K562 (cell line): ENCODE measurements around the gene DCST1. TPM values are rescaled to one million over a fixed set of nuclear protein-coding genes. Genes with fewer than 3 reads are reported as not detected.
A peak's percentile ranks its signal among the peaks of the same experiment; 100 is the strongest.

ENCODE experiments used
- ATAC-seq: fragments of 200-7000 bp; cut with Tn5 transposase; 3 replicates; pipeline ENCODE4 v1.9.1; 2020; ENCODE audit warnings: moderate library complexity
- BruUV-seq: library from RNA; stranded (reverse); fragments of 400-500 nt; replicated peaks from 2 replicates; lab custom pipeline; 2021; lab: Mats Ljungman, UMichigan
- CTCF ChIA-PET: fragments of 300-600 bp; formaldehyde crosslinking; extraction: SDS; loops from one replicate; lab custom pipeline; 2021; ENCODE audit warnings: low intra/inter-chr PET ratio; lab: Yijun Ruan, JAX
- POLR2A ChIA-PET: fragments of 300-600, 350-650 bp; sonication (Branson Sonifier 250); formaldehyde crosslinking; extraction: SDS; loops from one replicate; lab custom pipeline; 2021; ENCODE audit warnings: antibody characterized with exemption, inconsistent platforms; lab: Yijun Ruan, JAX
- DNase-seq, 4 experiments: peaks; one replicate each; pipeline versions ENCODE4 v3.0.0 to v3.0.0-alpha.2; 2011 to 2018; ENCODE audit warnings: low spot score in 3 of 4, mixed read lengths in 3 of 4; ENCODE audit errors: extremely low read depth in 1 of 4
- FAIRE-seq: peaks from 2 replicates; lab custom pipeline; 2011; peaks lifted over from hg19 to GRCh38; lab: Jason Lieb, UNC
- H2AFZ ChIP-seq: 2 replicates; pipeline ENCODE4 v1.6.0; 2011; ENCODE audit warnings: low read depth, low read length, control low read depth, inconsistent platforms
- H3K27ac ChIP-seq: fragments of 200-600 bp; 3 replicates; pipeline ENCODE4 v1.8.0; 2011; ENCODE audit warnings: low read depth, mild to moderate bottlenecking, control low read depth, inconsistent platforms, low read length, moderate library complexity, mixed read lengths; ENCODE audit errors: extremely low read depth
- H3K27me3 ChIP-seq, 2 experiments: fragments of 300-600 bp in 1 of 2; 2 replicates in 1 of 2; 3 replicates in 1 of 2; pipeline versions ENCODE4 v1.6.0 to v1.8.0; 2011; ENCODE audit warnings: inconsistent platforms in 2 of 2, low read length in 2 of 2, mild to moderate bottlenecking in 1 of 2, mixed read lengths in 1 of 2, moderate library complexity in 1 of 2; ENCODE audit not compliant: control insufficient read depth in 2 of 2, insufficient read depth in 2 of 2
- H3K36me3 ChIP-seq: fragments of 300-600 bp; 3 replicates; pipeline ENCODE4 v1.8.0; 2011; ENCODE audit warnings: mild to moderate bottlenecking, low read length, inconsistent platforms; ENCODE audit not compliant: control insufficient read depth, insufficient read depth
- H3K4me1 ChIP-seq, 2 experiments: fragments of 200-600 bp in 1 of 2; replicated peaks in 1 of 2; 2 replicates in 1 of 2; 3 replicates in 1 of 2; pipeline versions ENCODE4 v1.5.1 to v1.8.0; 2011; ENCODE audit warnings: inconsistent platforms in 2 of 2, low read length in 2 of 2, mild to moderate bottlenecking in 1 of 2, mixed read lengths in 1 of 2, moderate library complexity in 1 of 2; ENCODE audit not compliant: control insufficient read depth in 2 of 2, insufficient read depth in 2 of 2
- H3K4me2 ChIP-seq: 2 replicates; pipeline ENCODE4 v1.6.1; 2011; ENCODE audit warnings: low read length, control low read depth, inconsistent platforms, mixed read lengths; ENCODE audit not compliant: insufficient read depth
- H3K4me3 ChIP-seq: fragments of 200-600 bp; sonication (generic), shearing (Covaris generic); 2 replicates; pipeline ENCODE4 v1.5.1; 2016; ENCODE audit warnings: control low read depth, inconsistent platforms
- H3K79me2 ChIP-seq: fragments of 200-600 bp; 3 replicates; pipeline ENCODE4 v1.8.0; 2011; ENCODE audit warnings: low read length, inconsistent platforms; ENCODE audit not compliant: control insufficient read depth, insufficient read depth
- H3K9ac ChIP-seq, 2 experiments: 2 replicates each; pipeline versions ENCODE4 v1.6.0 to v1.6.1; 2011; ENCODE audit warnings: low read depth in 2 of 2, low read length in 2 of 2, control low read depth in 1 of 2, inconsistent platforms in 1 of 2, mild to moderate bottlenecking in 1 of 2, mixed read lengths in 1 of 2; ENCODE audit not compliant: insufficient read depth in 1 of 2
- H3K9me1 ChIP-seq: one replicate; pipeline ENCODE4 v1.6.0; 2011; ENCODE audit warnings: inconsistent platforms, mild to moderate bottlenecking, low read length, moderate library complexity; ENCODE audit not compliant: control insufficient read depth, insufficient read depth
- H3K9me3 ChIP-seq: replicated peaks from 2 replicates; pipeline ENCODE4 v1.5.1; 2011; ENCODE audit warnings: low read depth, low read length, inconsistent platforms; ENCODE audit not compliant: control insufficient read depth, insufficient read depth
- H4K20me1 ChIP-seq: replicated peaks from 2 replicates; pipeline ENCODE4 v1.6.1; 2011; ENCODE audit warnings: low read length, inconsistent platforms, mixed read lengths; ENCODE audit not compliant: control insufficient read depth, insufficient read depth
- ARID1B ChIP-seq: fragments of 450-650 bp; IDR thresholded peaks from 2 replicates; pipeline ENCODE4 v1.6.1; 2016; ENCODE audit warnings: antibody characterized with exemption, mild to moderate bottlenecking, inconsistent platforms
- E2F5 ChIP-seq: sonication (generic); formaldehyde crosslinking; IDR thresholded peaks from 2 replicates; pipeline ENCODE4 v1.8.0; 2022; ENCODE audit warnings: mild to moderate bottlenecking, missing genetic modification reagents
- E2F6 ChIP-seq, 2 experiments: IDR thresholded peaks; 2 replicates each; pipeline ENCODE4 v1.6.1; 2011; ENCODE audit warnings: borderline replicate concordance in 1 of 2, control low read depth in 1 of 2, low read depth in 1 of 2, low read length in 1 of 2, mild to moderate bottlenecking in 1 of 2, mixed read lengths in 1 of 2, moderate library complexity in 1 of 2; ENCODE audit not compliant: insufficient read depth in 1 of 2, insufficient read length in 1 of 2, poor library complexity in 1 of 2, severe bottlenecking in 1 of 2; ENCODE audit errors: extremely low read depth in 1 of 2
- ELF1 ChIP-seq: fragments of 200-800 bp; sonication (Bioruptor generic); IDR thresholded peaks from 2 replicates; pipeline ENCODE4 v1.6.1; 2016; ENCODE audit warnings: missing genetic modification characterization, missing compliant biosample characterization
- FUS ChIP-seq: fragments of 200-400 bp; formaldehyde crosslinking; optimal IDR thresholded peaks from 2 replicates; pipeline ENCODE3; 2017; ENCODE audit warnings: low read depth, low read length
- GATA2 ChIP-seq: sonication (generic); formaldehyde crosslinking; IDR thresholded peaks from 2 replicates; pipeline ENCODE4 v1.4.0; 2020; ENCODE audit warnings: mild to moderate bottlenecking, missing genetic modification reagents
- KAT7 ChIP-seq: sonication (generic); formaldehyde crosslinking; IDR thresholded peaks from 2 replicates; pipeline ENCODE4 v1.8.0; 2022; ENCODE audit warnings: missing genetic modification reagents, mild to moderate bottlenecking, borderline replicate concordance
- NCOA6 ChIP-seq: fragments of 450-650 bp; IDR thresholded peaks from 2 replicates; pipeline ENCODE4 v1.6.1; 2017; ENCODE audit warnings: mild to moderate bottlenecking
- NFATC3 ChIP-seq: fragments of 450-650 bp; IDR thresholded peaks from 2 replicates; pipeline ENCODE4 v1.6.1; 2017; ENCODE audit warnings: mild to moderate bottlenecking
- PHB ChIP-seq: fragments of 250-450 bp; sonication (Bioruptor Pico); IDR thresholded peaks from 2 replicates; pipeline ENCODE4 v1.5.0; 2021
- POLR2AphosphoS5 ChIP-seq: IDR thresholded peaks from 2 replicates; pipeline ENCODE4 v1.6.1; 2011; ENCODE audit warnings: mild to moderate bottlenecking, low read depth, low read length, moderate library complexity; ENCODE audit not compliant: control insufficient read depth, insufficient read depth
- POLR3G ChIP-seq: IDR thresholded peaks from 2 replicates; pipeline ENCODE4 v1.6.1; 2011; ENCODE audit not compliant: insufficient read length, insufficient replicate concordance; ENCODE audit errors: extremely low read depth
- POU5F1 ChIP-seq: fragments of 150-350 bp; IDR thresholded peaks from 2 replicates; pipeline ENCODE4 v1.6.1; 2014; ENCODE audit warnings: borderline replicate concordance, low read length, low read depth, mild to moderate bottlenecking; ENCODE audit not compliant: partially characterized antibody
- SMAD3 ChIP-seq: fragments of 450-650 bp; formaldehyde crosslinking; conservative IDR thresholded peaks from 2 replicates; pipeline ENCODE4 v1.4.0; 2020; ENCODE audit warnings: mild to moderate bottlenecking
- ZNF274 ChIP-seq: IDR thresholded peaks from 2 replicates; pipeline ENCODE4 v1.6.1; 2011; ENCODE audit warnings: low read depth, mild to moderate bottlenecking, low read length, moderate library complexity, borderline replicate concordance
- WGBS: fragments of 100-300 bp; shearing (Covaris generic); methylation state at CpG from one replicate; pipeline ENCODE4 v1.1.6; 2016; ENCODE audit warnings: low coverage, mixed read lengths; ENCODE audit not compliant: insufficient coverage; ENCODE audit errors: missing lambda C conversion rate; 5-methylcytosine and 5-hydroxymethylcytosine counted together
- in situ Hi-C: fragments of 300-500 bp; cut with MboI; formaldehyde crosslinking; loops from 4 replicates; pipeline ENCODE4 v1.15.0; 2018; ENCODE audit warnings: inconsistent platforms, mixed read lengths
- intact Hi-C: fragments of 100-400 bp; cut with micrococcal nuclease; formaldehyde crosslinking; loops from 2 replicates; pipeline ENCODE4 v1.14.2; 2022
- polyA plus RNA-seq, 8 experiments: library from polyadenylated mRNA; depleted of rRNA in 4 of 8; stranded (reverse) in 5 of 8; unstranded in 3 of 8; fragments of >200 nt; fragmentation: Nextera tagmentation in 2 of 8; fragmentation: Illumina TruSeq in 1 of 8; extraction: Ambion mirVana in 2 of 8; extraction: Trizol in 1 of 8; gene quantifications; 2 replicates each; pipeline versions ENCODE4 v1.2.1 to v1.2.3, GENCODE V29; 2011 to 2014; ENCODE audit warnings: inconsistent platforms in 1 of 8, missing spikeins in 1 of 8
- total RNA-seq, 7 experiments: library from RNA; depleted of rRNA in 6 of 7; stranded (reverse); fragments of >200 nt in 6 of 7; fragmentation: Illumina TruSeq in 2 of 7; extraction: Trizol in 2 of 7; gene quantifications; 2 replicates each; pipeline versions ENCODE4 v1.2.1 to v1.2.3, GENCODE V29; 2011 to 2021; ENCODE audit warnings: low replicate concordance in 1 of 7
- TF ChIP-seq, protein P1 (sequence below): fragments of 450-650 bp; IDR thresholded peaks from 2 replicates; pipeline ENCODE4 v1.7.1; 2018; ENCODE audit warnings: mild to moderate bottlenecking, low read depth; ENCODE audit not compliant: partially characterized antibody

DCST1 gene
- total and polyA plus RNA-seq, 9 of the 15 experiments (the other 6 are each of a cell fraction or from before 2014, with no cell fraction given) = not detected

GRCh38 chr1:155069551-155070157 lies 36.0 kb downstream of the DCST1 start:
- DNase-seq (peak in 2 of 4 experiments; percentile 24 to 47), FAIRE-seq (no peak), ATAC-seq (no peak)
- H2AFZ ChIP-seq = no peak overlapping the region
- no peak overlapping the region for H3K27ac ChIP-seq
- H3K79me2 ChIP-seq = 0 out of 3 replicates have a peak, but pooled peaks cover 1% of the 10 kb centered on the region
- no peak overlapping the region for H3K4me2 ChIP-seq
- H3K9me3 ChIP-seq = no peaks in the 10 kb centered on the region
- H3K4me1 ChIP-seq = peaks cover 32 to 52% of the 10 kb centered on the region in 2 experiments
- WGBS = 72% methylated on average over 7 of the region's 7 CpGs
- no peaks in the 10 kb centered on the region for H4K20me1 ChIP-seq
- CTCF ChIA-PET = no interaction called here
- H3K36me3 ChIP-seq = peaks cover 15% of the 10 kb centered on the region; the same call in 1 of the 3 replicates
- peak overlapping the region in 1 of 2 experiments; percentile 53; a peak in 2 of 4 replicates for H3K9ac ChIP-seq
- intact Hi-C loops (loop anchor here (2.0 kb wide), 1 partner anchor 15 kb away; no protein-coding TSS in a partner anchor), in situ Hi-C loops (no loop called here)
- POLR2A ChIA-PET = no interaction called here
- no peaks in the 10 kb centered on the region for H3K9me1 ChIP-seq
- H3K4me3 ChIP-seq = no peak overlapping the region
- BruUV-seq = no TSS peak
- no peaks in the 10 kb centered on the region for H3K27me3 ChIP-seq
- TF ChIP-seq POU5F1 (no peak), FUS (no peak), ELF1 (tag) (no peak), SMAD3 (CRISPR knock-in tag) (no peak), ZNF274 (no peak), PHB (no peak), GATA2 (CRISPR knock-in tag) (no peak), ARID1B (no peak), NCOA6 (no peak), E2F6 (IDR thresholded peaks at IDR 0.05; ENCODE audit: borderline replicate concordance in 1 of 2, extremely low read depth in 1 of 2, insufficient read depth in 1 of 2, insufficient read length in 1 of 2, low read depth in 1 of 2, low read length in 1 of 2, poor library complexity in 1 of 2, severe bottlenecking in 1 of 2) (no peak), NFATC3 (no peak), POLR3G (no peak), KAT7 (CRISPR knock-in tag) (no peak), E2F5 (CRISPR knock-in tag) (no peak), POLR2AphosphoS5 (no peak)
- TF ChIP-seq, protein P1, sequence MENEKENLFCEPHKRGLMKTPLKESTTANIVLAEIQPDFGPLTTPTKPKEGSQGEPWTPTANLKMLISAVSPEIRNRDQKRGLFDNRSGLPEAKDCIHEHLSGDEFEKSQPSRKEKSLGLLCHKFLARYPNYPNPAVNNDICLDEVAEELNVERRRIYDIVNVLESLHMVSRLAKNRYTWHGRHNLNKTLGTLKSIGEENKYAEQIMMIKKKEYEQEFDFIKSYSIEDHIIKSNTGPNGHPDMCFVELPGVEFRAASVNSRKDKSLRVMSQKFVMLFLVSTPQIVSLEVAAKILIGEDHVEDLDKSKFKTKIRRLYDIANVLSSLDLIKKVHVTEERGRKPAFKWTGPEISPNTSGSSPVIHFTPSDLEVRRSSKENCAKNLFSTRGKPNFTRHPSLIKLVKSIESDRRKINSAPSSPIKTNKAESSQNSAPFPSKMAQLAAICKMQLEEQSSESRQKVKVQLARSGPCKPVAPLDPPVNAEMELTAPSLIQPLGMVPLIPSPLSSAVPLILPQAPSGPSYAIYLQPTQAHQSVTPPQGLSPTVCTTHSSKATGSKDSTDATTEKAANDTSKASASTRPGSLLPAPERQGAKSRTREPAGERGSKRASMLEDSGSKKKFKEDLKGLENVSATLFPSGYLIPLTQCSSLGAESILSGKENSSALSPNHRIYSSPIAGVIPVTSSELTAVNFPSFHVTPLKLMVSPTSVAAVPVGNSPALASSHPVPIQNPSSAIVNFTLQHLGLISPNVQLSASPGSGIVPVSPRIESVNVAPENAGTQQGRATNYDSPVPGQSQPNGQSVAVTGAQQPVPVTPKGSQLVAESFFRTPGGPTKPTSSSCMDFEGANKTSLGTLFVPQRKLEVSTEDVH = no peak
